Skeletal muscle cell (primary cell): ENCODE data around the gene DPH3.

Experiments
- DNase-seq: peaks from one replicate; pipeline ENCODE4 v3.0.0-alpha.2; 2010; ENCODE audit warnings: low read depth
- H3K4me3 ChIP-seq: 2 replicates; pipeline ENCODE4 v1.5.1; 2011; ENCODE audit warnings: low read depth, mild to moderate bottlenecking, control low read depth, low read length, moderate library complexity

Gene DPH3

DNA sequence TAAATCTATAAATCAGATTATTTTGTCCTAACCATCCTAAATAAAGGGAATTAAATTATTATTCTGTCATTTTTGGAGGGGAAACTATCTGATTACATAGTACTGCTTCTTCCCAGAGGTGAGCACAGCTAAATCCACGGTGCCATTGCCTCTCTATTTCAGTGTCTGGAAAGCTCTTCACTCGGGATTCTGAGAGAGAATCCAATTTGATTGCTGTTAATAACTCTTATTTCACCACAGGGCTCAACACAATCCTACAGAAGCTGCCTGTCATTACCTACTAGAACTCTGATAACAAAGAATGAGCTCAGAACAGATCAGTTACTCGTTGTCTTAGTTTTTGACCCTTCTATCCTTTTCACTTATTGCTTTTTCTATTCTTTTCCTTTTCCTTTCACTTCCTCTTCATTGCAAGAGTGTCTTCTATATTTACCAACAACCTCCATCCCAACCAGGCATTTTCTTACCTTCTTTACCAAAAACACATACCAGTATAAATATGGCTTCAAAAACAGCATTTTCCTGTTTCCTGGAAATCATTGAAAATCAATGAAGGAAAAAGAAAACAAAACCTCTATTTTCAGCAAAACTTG is 30.7 kb upstream of the DPH3 start:
- no peak overlapping the region for H3K4me3 ChIP-seq
- DNase-seq, result no peak

DNA sequence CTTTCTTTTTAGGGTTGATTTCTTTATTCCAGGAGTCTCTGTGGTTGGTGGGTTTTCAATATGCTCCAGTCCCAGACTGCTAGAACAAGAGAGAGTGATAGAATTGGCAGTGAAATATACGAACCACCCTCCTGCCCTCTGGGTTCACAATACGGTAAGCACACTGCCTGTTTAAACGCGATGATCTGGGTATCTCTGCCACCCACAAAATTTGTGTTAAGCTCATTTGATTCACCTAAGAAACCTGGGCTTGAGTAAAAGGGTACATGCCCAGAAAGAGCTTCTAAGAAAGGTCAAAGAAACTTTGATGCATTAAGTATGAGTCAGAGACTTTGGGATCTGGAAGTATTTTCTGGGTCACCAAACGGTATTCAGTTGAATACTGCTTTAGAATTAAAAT is 30.1 kb upstream of the DPH3 start:
- H3K4me3 ChIP-seq, result no peak overlapping the region
- no peak for DNase-seq

DNA sequence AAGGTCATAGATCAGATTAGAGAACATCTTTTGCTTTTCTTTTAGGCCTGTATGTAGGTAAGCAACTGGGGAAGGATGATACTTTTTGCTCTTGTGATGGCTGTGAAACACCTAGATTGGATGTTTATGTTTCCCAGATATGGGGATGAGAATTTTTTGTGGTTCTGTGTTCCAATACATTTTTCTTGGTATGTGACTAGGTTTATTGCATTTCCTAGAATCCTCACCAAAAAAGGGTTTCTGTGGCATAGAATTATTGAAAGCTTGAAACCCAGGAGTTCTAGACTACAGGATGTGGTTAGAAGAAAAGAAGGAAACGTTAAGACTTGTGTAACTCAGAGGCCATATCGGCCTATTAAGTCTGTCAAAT is 26.1 kb upstream of the DPH3 start:
- DNase-seq, result no peak
- no peak overlapping the region for H3K4me3 ChIP-seq

DNA sequence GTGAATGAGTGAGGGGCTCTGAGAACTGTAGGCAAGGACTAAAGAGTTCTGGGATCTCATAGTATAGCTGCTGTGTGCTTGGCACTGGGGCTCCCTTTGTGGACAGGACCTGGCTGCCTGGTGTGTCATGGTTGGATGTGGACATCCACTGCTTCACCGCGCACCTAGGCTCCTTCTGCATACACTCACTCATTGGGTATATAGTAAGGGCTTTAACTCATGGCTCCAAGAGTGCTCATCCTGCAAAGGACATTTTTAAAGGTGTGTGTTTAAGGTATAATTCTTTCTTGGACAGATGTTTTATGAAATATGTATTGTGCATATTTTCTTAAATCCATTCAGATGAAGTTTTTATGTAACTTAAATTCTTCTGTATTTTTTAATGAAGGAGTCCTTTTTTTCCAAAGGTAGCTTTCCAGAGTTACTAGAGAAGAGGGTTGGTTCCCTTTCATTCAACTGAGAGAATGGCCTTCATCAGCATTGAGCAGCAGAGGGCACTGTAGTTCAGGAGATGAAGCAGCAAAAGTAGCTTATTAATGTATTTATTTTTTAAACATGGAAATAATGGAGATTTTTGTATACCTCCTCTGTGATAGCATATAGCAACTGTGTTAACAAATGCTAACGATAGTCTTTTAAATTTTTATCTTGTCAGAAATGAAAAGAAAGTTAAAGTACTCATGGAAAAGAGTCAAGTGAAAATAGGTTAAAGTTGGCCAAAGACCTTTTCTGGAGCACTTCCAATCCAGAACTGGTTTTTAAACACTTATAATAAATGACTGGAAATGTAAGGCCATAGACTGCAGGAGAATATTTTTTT is 25.5 kb upstream of the DPH3 start:
- no peak overlapping the region for H3K4me3 ChIP-seq
- peak; percentile 22 for DNase-seq

DNA sequence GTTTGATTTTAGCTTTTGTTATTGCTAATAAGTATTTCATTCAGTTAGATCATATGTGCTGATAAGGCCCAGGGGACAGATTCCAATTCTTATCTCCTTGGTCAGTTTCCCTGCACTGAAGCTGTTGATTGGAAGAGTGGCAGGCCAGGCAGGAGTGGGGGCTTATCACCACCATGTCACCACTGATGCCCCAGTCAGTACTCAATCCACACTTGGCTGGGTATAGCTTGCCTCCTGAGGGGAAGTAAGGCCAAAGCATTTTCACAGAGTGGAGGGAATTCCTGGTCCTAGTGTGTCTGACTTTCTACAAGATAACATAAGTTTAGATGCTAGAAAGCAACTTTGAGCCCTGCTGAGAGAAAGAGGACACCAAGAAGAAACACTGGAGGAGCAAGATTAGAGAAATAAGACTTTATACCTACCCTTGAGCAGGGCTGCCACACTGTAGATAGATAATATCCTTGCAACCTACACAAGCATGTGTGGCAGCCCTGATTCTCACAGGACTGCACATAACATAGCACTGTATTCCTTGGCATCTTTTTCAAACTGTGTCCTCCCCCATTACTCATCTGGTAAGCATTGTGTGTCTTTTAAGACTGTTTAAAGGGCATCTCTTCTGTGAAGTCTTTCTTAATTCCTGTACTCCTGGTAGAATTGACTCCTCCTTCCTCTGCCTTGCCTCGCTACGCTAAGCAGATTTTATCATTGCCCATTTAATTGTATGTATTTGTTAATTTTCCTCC is 24.6 kb upstream of the DPH3 start:
- H3K4me3 ChIP-seq, result no peak overlapping the region
- peak; percentile 20 for DNase-seq

DNA sequence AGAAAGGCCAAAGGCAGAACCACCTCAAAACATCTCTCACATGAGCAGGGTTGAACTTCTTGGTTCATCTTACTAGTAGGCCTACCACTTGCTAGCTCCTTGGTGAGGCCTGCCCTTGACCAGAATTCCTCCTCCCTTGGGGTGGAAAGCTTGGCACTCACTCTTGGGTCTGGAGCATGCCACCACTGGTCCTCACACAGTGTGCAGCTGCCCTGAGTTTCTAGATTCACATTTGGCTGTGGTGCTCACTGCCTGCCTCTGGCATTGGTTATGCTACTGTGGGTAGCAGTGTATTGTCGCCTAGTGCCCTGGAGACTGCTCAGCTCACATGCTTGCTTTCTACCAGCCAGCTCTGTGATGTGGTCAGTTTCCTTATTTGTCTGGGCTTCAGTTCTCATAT is 23.9 kb upstream of the DPH3 start:
- H3K4me3 ChIP-seq, result no peak overlapping the region
- no peak for DNase-seq

DNA sequence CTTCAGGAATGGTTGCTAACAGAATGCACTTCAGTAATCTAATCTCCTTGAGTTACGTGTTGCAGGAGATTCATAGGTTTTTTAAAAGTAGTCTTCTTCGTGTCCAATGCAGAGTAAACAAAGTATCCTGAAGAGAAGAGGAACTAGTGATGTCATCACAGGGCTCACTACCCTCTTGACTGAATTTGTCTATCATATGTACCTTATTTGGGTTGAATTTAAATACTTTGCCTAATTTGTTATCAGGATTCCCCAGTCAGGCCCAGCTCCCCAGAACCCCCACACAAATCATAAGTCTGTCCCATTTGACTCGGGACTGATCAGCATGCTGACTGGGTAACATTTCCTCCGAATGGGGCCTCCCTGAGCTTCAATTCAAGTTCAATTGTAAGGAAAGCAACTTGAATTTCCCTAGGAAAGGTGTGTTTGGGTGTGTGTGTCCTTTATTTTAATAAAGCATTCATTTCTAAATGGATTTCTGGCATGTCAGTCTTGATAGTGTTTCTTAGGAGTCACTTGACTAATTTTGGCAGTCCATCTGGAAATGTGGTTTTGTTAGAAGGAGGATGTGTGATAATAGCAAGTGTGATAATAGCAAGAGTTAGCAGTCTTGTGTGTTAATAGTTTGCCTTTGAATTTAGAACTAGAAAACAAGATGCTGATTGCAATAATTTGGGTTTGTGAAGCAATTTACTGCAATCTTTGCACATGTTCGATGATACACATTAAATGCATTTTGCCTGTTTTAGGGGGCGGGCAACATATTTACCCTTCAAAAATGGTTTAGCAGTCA is 22.2 kb upstream of the DPH3 start:
- H3K4me3 ChIP-seq, result no peak overlapping the region
- no peak for DNase-seq

DNA sequence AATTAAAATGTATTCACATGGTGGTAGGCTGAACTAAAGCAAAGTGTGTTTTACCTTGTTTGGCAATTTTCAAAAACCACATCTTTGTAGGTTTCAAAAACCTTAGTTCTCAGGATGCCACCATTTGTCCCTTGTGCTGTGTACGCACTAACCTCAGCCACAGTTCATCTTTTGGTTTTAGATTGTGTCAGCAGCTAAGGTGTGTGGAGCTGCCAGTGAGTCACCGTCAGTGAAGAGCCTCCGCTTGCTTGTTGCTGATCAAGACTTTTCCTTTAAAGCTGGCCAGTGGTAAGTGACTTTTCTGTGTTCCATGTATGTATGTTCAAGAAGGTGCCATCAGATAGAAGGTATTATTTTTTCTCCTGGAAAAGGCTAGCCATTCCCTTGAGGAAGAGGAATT is 21.4 kb upstream of the DPH3 start:
- DNase-seq, result no peak
- no peak overlapping the region for H3K4me3 ChIP-seq

DNA sequence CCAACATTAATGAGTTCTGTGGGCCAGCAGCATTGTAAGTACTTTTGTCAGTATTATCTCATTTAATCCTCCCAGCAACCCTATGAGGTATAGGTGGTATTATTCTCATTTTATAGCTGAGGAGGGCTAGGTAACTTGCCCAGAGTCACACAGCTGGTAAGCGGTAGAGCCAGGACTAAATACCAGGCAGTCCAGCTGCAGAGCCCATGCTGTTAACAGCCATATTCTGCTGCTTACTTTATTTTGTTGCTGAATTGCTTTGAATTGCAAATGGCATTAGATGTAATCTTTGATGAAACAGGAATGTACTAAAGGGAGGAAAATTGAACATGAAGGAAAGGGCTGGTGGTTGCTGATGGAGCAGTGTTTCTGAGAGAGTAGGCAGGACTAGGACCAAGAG is 19.9 kb upstream of the DPH3 start:
- H3K4me3 ChIP-seq, result no peak overlapping the region
- DNase-seq, result no peak

DNA sequence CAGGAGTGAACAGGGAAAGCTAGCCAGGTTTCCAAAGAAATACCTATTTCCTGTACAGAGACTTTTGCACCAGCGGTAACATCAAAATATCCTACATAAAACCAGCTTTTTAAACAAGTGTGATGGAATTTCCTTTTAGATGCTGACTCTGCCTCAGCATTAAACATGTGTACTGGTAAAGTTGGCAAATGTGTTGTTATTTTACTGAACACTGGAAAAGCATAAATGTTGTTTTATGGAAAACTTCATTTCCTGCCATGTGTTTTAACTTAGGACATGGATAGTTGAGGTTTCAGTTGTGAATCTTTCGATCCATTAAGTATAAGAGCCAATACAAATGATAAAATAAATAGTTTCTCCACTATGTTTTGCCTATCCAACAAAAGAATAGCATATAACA is 15.9 kb upstream of the DPH3 start:
- H3K4me3 ChIP-seq, result no peak overlapping the region
- no peak for DNase-seq

DNA sequence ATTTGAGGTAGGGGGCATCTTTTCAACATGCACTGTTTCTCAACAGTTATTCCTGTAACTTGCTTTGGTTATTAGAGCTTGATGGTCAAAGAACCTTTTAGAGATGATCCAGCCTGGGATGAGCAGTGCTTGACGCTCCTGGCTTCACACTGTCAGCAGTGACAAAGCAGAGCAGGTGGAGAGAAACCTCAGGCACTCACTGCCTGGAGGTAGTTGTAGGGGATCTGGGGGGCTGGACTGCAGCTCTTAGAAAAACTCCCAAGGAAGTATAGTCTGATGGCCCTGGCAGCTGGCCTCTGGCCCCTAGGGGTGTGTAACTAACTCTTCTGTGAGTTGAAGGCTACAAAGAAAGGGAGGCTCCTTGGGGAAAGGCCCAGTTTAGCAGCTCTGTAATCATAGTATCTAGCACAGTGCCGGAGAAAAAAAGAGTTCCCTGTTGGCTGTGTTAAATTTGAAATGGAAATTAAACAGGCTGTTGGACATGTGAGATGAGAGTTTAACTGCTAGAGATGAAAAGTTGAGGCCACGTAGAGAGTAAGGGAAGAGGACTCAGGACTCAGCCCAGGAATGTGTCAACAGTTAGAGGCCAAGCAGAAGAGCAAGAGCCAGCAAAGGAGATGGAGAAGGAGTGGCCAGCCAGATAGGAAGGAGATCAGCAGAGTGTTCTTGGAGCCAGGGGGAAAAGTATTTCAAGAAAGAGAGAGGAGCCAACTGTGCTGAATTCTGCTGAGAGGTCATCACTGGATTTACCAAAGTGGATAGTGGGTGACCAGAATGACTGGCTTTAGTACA is 14.5 kb upstream of the DPH3 start:
- no peak overlapping the region for H3K4me3 ChIP-seq
- DNase-seq, result no peak

DNA sequence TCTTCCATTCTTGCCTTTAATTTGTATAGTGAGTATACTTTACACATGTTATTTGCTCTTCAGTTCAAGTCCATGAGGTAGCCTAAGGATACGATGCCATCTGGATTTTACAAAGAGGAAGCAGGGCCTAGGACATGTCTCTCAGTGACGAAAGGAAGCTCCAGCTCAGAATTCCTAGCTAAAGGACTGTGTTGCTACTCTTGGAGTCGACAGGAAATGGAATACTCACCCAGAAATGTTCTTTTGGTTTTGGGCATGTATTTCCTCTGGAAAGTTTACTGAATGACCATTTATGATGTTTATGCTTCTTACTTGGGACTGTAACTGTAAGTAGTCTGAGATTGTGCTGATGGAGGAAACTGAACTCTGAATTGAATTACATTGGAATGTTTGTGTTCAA is 12.7 kb upstream of the DPH3 start:
- no peak for DNase-seq

DNA sequence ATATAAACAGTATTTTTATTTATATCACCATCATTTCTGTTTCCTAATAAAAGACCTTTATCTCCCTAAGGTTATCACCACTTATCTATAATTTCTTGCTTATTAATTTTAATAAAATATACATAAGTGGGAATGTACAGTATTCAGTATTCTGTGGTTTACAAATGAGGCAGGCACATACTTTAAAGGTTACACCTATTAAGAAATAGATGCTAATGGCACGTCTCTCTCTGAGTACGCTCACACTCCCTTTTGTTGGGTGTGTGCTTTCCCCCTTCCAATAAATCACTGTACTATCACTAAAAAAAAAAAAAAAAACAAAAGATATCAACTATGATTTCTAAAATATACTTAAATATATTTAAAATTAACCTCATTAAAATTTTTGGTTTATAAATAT is 9.1 kb upstream of the DPH3 start:
- no peak overlapping the region for H3K4me3 ChIP-seq
- DNase-seq, result no peak

More for the DNA sequence above, 12.7 kb upstream of the DPH3 start:
- no peak overlapping the region for H3K4me3 ChIP-seq

DNA sequence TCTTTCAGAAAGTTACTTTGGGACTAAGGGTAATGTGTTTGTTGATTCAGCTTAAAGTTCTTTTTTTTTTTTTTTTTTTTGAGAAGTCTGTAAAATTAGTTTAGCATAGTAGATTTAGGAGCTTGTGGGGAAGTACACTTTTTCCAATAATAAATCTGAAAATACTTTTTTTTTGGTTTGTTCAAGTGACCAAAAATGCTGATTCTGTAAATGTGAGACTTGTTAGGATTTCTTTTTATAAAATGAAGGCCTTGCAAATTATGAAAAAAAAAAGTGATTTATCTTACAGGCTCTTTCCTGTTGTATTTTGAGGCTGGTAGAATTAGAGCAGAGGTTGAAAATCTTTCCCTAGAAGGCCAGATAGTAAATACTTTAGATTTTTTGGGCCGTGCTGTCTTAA is 7.8 kb upstream of the DPH3 start:
- no peak overlapping the region for H3K4me3 ChIP-seq
- no peak for DNase-seq

DNA sequence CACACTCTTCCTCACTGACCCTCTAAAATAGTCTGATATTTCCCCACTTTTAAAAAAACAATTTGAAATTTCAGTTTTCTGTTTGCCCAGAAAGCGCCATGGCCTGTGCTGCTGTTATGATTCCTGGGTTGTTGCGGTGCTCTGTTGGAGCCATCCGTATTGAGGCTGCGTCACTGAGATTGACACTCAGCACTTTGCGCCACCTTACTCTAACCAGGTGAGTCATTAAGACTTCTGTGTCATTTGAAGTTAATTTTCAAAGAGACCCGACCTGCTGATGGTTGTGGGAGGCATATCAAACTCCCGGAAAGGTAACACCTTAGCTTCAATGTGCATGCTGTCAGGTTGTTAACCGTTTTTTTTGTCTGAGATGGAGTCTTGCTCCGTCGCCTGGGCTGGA is 6.1 kb upstream of the DPH3 start:
- H3K4me3 ChIP-seq, result no peak overlapping the region
- DNase-seq, result no peak

DNA sequence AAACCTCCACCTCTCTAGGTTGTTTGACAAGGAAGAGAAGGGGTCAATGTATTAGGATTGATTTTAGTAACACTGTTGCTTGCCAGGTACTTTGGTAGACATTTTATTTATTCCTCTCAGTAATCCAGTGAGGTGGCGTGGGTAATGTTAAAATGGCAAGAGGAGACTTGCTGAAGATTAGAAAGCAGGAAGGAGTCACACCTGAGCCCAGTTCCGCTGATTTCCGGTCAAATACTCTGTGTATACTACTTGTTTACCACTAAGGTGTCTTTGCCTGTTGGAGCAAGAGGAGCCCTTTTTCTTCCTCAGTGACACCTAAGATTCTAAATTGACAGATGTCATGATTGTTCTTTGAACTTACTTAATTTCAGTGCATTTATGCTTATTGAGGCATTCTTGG is 2.0 kb upstream of the DPH3 start:
- H3K4me3 ChIP-seq, result no peak overlapping the region
- no peak for DNase-seq

DNA sequence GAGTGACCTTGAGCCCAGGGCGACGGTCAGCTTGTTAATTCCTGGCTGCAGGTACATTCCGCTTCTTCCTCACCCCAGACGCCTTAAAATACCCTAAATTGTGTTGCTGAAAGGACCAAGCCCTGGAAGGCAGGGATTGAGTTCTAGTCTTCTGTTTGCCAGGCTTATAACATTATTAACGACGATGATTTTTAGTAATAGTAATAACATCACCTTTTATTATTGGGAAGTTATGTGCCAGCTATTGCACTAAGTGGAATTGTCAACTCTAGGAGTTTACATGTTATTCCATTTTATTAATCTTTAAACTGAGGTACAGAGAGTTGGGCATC is 678 bp upstream of the DPH3 start:
- peak overlapping the region; percentile 73 for H3K4me3 ChIP-seq
- DNase-seq, result no peak

DNA sequence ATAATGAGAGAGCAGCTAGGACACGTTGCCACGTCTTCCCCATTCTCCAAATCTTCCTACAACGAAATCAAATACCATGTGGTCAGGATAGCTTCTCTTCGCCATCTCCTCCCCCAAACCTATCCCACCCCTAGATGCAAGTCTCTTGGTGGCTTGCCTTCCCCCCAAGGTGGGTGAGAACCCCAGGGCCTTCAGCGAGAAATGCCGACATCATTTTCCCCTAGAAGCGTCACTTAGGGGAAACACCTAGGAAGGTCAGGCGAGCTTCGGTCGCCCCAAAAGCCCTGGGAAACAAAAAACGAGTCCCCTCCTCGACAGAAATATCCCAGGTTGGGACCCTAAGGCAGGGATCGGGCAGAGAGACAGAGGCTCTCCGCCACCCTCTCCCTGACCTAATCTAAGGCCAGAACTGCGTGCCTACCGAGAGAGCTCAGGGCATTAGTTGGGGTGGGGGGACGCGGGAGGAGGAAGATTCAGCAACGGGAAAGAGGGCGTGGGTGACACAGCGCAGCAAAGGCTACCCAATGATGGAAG is 502 bp downstream of the DPH3 start:
- H3K4me3 ChIP-seq, result peak overlapping the region; percentile 73
- no peak for DNase-seq

DNA sequence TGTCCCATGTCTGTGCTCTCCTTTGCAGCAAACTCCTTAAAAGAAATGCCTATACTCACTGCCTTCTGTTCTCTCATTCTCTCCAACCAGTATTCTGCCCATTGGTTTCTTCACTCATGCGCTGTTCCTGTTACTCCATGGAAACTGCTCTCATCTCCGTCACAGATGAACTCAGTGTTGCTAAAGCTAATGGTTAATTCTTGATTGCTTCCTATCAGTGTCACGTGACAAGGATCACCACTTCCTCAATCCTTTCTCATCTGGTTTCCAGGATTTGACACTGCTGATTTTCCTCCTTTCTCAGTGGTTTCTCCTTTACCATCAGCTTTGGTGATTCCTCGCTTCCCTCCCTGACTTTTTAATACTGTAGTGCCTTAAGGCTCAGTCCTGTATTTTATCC is 2.6 kb downstream of the DPH3 start:
- H3K4me3 ChIP-seq, result no peak overlapping the region
- no peak for DNase-seq
